T-helper 2 cell treated with Interferon-gamma antibody and Interleukin-4, amounts not matched to agents 5 μg/mL and 100 μg/mL, for 36 hours (primary cell): Measurements from ENCODE around the gene SRGAP1.
"Not testable (repeated sequence)": the region's sequence is repeated elsewhere in the genome, so short reads cannot be mapped to it uniquely, and the experiment has no call there.

Experiments
- DNase-seq: peaks from one replicate; pipeline ENCODE4 v3.0.0; 2021; ENCODE audit warnings: low spot score
- H3K27ac Mint-ChIP-seq: one replicate; pipeline ENCODE4 v1.8.0; 2021; ENCODE audit warnings: mild to moderate bottlenecking, mixed read lengths
- H3K27me3 Mint-ChIP-seq: one replicate; pipeline ENCODE4 v1.8.0; 2021; ENCODE audit warnings: low read depth, mixed read lengths
- H3K36me3 Mint-ChIP-seq: one replicate; pipeline ENCODE4 v1.8.0; 2021; ENCODE audit warnings: low read depth, mixed read lengths
- H3K4me1 Mint-ChIP-seq: one replicate; pipeline ENCODE4 v1.8.0; 2021; ENCODE audit warnings: low read depth, mixed read lengths
- H3K4me3 Mint-ChIP-seq: one replicate; pipeline ENCODE4 v1.8.0; 2022; ENCODE audit warnings: mild to moderate bottlenecking, moderate library complexity, mixed read lengths
- H3K9me3 Mint-ChIP-seq: one replicate; pipeline ENCODE4 v1.8.0; 2021; ENCODE audit warnings: mixed read lengths

The SRGAP1 gene

GRCh38 chr12:63845726-63846125 lies 1.2 kb downstream of the SRGAP1 start:
- H3K4me1 Mint-ChIP-seq: peaks cover 10% of the 10 kb centered on the region
- H3K27me3 Mint-ChIP-seq: peaks cover 42% of the 10 kb centered on the region
- no peak overlapping the region for H3K27ac Mint-ChIP-seq
- H3K36me3 Mint-ChIP-seq: peaks cover 2% of the 10 kb centered on the region
- no peaks in the 10 kb centered on the region for H3K9me3 Mint-ChIP-seq
- no peak overlapping the region for H3K4me3 Mint-ChIP-seq
- DNase-seq: no peak

- DNase-seq: no peak
- H3K4me1 Mint-ChIP-seq: peaks cover 10% of the 10 kb centered on the region
- no peak overlapping the region for H3K4me3 Mint-ChIP-seq
- no peak overlapping the region for H3K27ac Mint-ChIP-seq
- no peaks in the 10 kb centered on the region for H3K9me3 Mint-ChIP-seq
- peaks cover 2% of the 10 kb centered on the region for H3K36me3 Mint-ChIP-seq
- peaks cover 38% of the 10 kb centered on the region for H3K27me3 Mint-ChIP-seq
Observed at GRCh38 chr12:63846238-63846967, 1.9 kb downstream of the SRGAP1 start.

GRCh38 chr12:63848450-63848849 lies 4.0 kb downstream of the SRGAP1 start:
- H3K9me3 Mint-ChIP-seq: no peaks in the 10 kb centered on the region
- no peak for DNase-seq
- no peak overlapping the region for H3K27ac Mint-ChIP-seq
- peaks cover 26% of the 10 kb centered on the region for H3K27me3 Mint-ChIP-seq
- no peak overlapping the region for H3K4me3 Mint-ChIP-seq
- H3K4me1 Mint-ChIP-seq: peaks cover 7% of the 10 kb centered on the region
- H3K36me3 Mint-ChIP-seq: peaks cover 2% of the 10 kb centered on the region

- Mint-ChIP-seq H3K4me1 (peaks cover 7% of the 10 kb centered on the region), H3K36me3 (peaks cover 2% of the 10 kb centered on the region), H3K27ac (no peak overlapping the region), H3K4me3 (no peak overlapping the region), H3K27me3 (peaks cover 26% of the 10 kb centered on the region), H3K9me3 (no peaks in the 10 kb centered on the region)
- DNase-seq: no peak
Observed at GRCh38 chr12:63849106-63849620, 4.7 kb downstream of the SRGAP1 start.

GRCh38 chr12:63849641-63850040 lies 5.1 kb downstream of the SRGAP1 start:
- Mint-ChIP-seq H3K27me3 (peaks cover 24% of the 10 kb centered on the region), H3K36me3 (peaks cover under 1% of the 10 kb centered on the region), H3K4me3 (no peak overlapping the region), H3K27ac (no peak overlapping the region), H3K9me3 (no peaks in the 10 kb centered on the region), H3K4me1 (peaks cover 5% of the 10 kb centered on the region)
- DNase-seq: no peak

GRCh38 chr12:63853978-63854377 lies 9.5 kb downstream of the SRGAP1 start:
- Mint-ChIP-seq H3K27me3 (peaks cover 2% of the 10 kb centered on the region), H3K36me3 (no peaks in the 10 kb centered on the region), H3K27ac (no peak overlapping the region), H3K9me3 (no peaks in the 10 kb centered on the region), H3K4me1 (no peaks in the 10 kb centered on the region), H3K4me3 (no peak overlapping the region)
- no peak for DNase-seq

- H3K27ac Mint-ChIP-seq: no peak overlapping the region
- no peaks in the 10 kb centered on the region for H3K9me3 Mint-ChIP-seq
- no peak for DNase-seq
- no peaks in the 10 kb centered on the region for H3K36me3 Mint-ChIP-seq
- no peaks in the 10 kb centered on the region for H3K4me1 Mint-ChIP-seq
- H3K4me3 Mint-ChIP-seq: no peak overlapping the region
- H3K27me3 Mint-ChIP-seq: peaks cover 2% of the 10 kb centered on the region
Observed at GRCh38 chr12:63855299-63855698, 10.8 kb downstream of the SRGAP1 start.

GRCh38 chr12:63857771-63858670 lies 13.5 kb downstream of the SRGAP1 start:
- no peaks in the 10 kb centered on the region for H3K9me3 Mint-ChIP-seq
- H3K27me3 Mint-ChIP-seq: peaks cover 2% of the 10 kb centered on the region
- H3K27ac Mint-ChIP-seq: no peak overlapping the region
- H3K36me3 Mint-ChIP-seq: no peaks in the 10 kb centered on the region
- no peaks in the 10 kb centered on the region for H3K4me1 Mint-ChIP-seq
- no peak for DNase-seq
- no peak overlapping the region for H3K4me3 Mint-ChIP-seq

GRCh38 chr12:63859880-63860279 lies 15.4 kb downstream of the SRGAP1 start:
- H3K27me3 Mint-ChIP-seq, H3K4me3 Mint-ChIP-seq, H3K9me3 Mint-ChIP-seq, H3K36me3 Mint-ChIP-seq, H3K27ac Mint-ChIP-seq, DNase-seq, H3K4me1 Mint-ChIP-seq: not testable (repeated sequence)

- no peaks in the 10 kb centered on the region for H3K27me3 Mint-ChIP-seq
- H3K4me1 Mint-ChIP-seq: no peaks in the 10 kb centered on the region
- DNase-seq: no peak
- H3K27ac Mint-ChIP-seq: no peak overlapping the region
- no peak overlapping the region for H3K4me3 Mint-ChIP-seq
- no peaks in the 10 kb centered on the region for H3K9me3 Mint-ChIP-seq
- H3K36me3 Mint-ChIP-seq: no peaks in the 10 kb centered on the region
Observed at GRCh38 chr12:63862187-63862968, 17.9 kb downstream of the SRGAP1 start.

GRCh38 chr12:63862969-63863230 lies 18.4 kb downstream of the SRGAP1 start:
- no peak for DNase-seq
- Mint-ChIP-seq H3K27ac (no peak overlapping the region), H3K9me3 (no peaks in the 10 kb centered on the region), H3K36me3 (no peaks in the 10 kb centered on the region), H3K27me3 (no peaks in the 10 kb centered on the region), H3K4me1 (no peaks in the 10 kb centered on the region), H3K4me3 (no peak overlapping the region)

- H3K4me1 Mint-ChIP-seq: no peaks in the 10 kb centered on the region
- H3K4me3 Mint-ChIP-seq: no peak overlapping the region
- no peak for DNase-seq
- no peaks in the 10 kb centered on the region for H3K9me3 Mint-ChIP-seq
- H3K27me3 Mint-ChIP-seq: peaks cover 2% of the 10 kb centered on the region
- H3K27ac Mint-ChIP-seq: no peak overlapping the region
- no peaks in the 10 kb centered on the region for H3K36me3 Mint-ChIP-seq
Observed at GRCh38 chr12:63863658-63864453, 19.4 kb downstream of the SRGAP1 start.

GRCh38 chr12:63864454-63864706 lies 19.9 kb downstream of the SRGAP1 start:
- H3K27me3 Mint-ChIP-seq: peaks cover 2% of the 10 kb centered on the region
- no peak overlapping the region for H3K27ac Mint-ChIP-seq
- no peak overlapping the region for H3K4me3 Mint-ChIP-seq
- no peaks in the 10 kb centered on the region for H3K4me1 Mint-ChIP-seq
- H3K36me3 Mint-ChIP-seq: no peaks in the 10 kb centered on the region
- no peak for DNase-seq
- no peaks in the 10 kb centered on the region for H3K9me3 Mint-ChIP-seq
